ENCODE data around the gene SLC1A6. TPM values are rescaled to one million over a fixed set of nuclear protein-coding genes. Genes with fewer than 3 reads are reported as not detected.
A peak's percentile ranks its signal among the peaks of the same experiment; 100 is the strongest.
"Not testable (repeated sequence)": the region's sequence is repeated elsewhere in the genome, so short reads cannot be mapped to it uniquely, and the experiment has no call there.

Gene SLC1A6
- total RNA-seq, 1 experiment from 2014 or later = 0.15 TPM

GRCh38 chr19:15025217-15025616, 45.6 kb upstream of the SLC1A6 start:
- DNase-seq (ENCODE audit: low read depth, low spot score) (no peak), ATAC-seq (peak; percentile 71; the same call in 1 of the 2 replicates)
- intact Hi-C loops (cut with micrococcal nuclease; ENCODE audit: unreplicated experiment) (loop anchor here (10.0 kb wide), 1 partner anchor 110 kb away; no protein-coding TSS in a partner anchor), in situ Hi-C loops (cut with HindIII; ENCODE audit: low pct_unique_long_range_greater_than_20kb, low sequenced_read_pairs) (no loop called here)
- no peak overlapping the region for H3K27ac ChIP-seq (ENCODE audit: low read length)
- H3K9me3 ChIP-seq (ENCODE audit: control insufficient read depth, insufficient read depth, low read depth, low read length) = no peaks in the 10 kb centered on the region
- ChIA-PET POLR2A (interaction anchor here (0.7 kb wide), 1 partner anchor 23 kb away, joined by 7 read pairs; no protein-coding TSS in a partner anchor), CTCF (interaction anchor here (0.7 kb wide), 1 partner anchor 138 kb away, joined by 9 read pairs; no protein-coding TSS in a partner anchor)
- TF ChIP-seq TCF7L2 (IDR thresholded peaks at IDR 0.05; ENCODE audit: low read depth, low read length) = no peak
- no peak for TF ChIP-seq POLR2AphosphoS5 (IDR thresholded peaks at IDR 0.05; ENCODE audit: low read depth, low read length)
- TF ChIP-seq, protein P1, sequence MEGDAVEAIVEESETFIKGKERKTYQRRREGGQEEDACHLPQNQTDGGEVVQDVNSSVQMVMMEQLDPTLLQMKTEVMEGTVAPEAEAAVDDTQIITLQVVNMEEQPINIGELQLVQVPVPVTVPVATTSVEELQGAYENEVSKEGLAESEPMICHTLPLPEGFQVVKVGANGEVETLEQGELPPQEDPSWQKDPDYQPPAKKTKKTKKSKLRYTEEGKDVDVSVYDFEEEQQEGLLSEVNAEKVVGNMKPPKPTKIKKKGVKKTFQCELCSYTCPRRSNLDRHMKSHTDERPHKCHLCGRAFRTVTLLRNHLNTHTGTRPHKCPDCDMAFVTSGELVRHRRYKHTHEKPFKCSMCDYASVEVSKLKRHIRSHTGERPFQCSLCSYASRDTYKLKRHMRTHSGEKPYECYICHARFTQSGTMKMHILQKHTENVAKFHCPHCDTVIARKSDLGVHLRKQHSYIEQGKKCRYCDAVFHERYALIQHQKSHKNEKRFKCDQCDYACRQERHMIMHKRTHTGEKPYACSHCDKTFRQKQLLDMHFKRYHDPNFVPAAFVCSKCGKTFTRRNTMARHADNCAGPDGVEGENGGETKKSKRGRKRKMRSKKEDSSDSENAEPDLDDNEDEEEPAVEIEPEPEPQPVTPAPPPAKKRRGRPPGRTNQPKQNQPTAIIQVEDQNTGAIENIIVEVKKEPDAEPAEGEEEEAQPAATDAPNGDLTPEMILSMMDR (IDR thresholded peaks at IDR 0.05) = peak; percentile 65
- H3K4me3 ChIP-seq (ENCODE audit: low read depth in 2 of 2, low read length in 2 of 2) = no peak overlapping the region
- BruUV-seq (replicated peaks) = no TSS peak
- H3K27me3 ChIP-seq (ENCODE audit: control insufficient read depth, insufficient read depth, low read length) = no peaks in the 10 kb centered on the region
- H3K4me1 ChIP-seq (ENCODE audit: control insufficient read depth, insufficient read depth, low read length) = no peaks in the 10 kb centered on the region
- H3K36me3 ChIP-seq (ENCODE audit: control insufficient read depth, insufficient read depth, low read length) = no peaks in the 10 kb centered on the region

DNA sequence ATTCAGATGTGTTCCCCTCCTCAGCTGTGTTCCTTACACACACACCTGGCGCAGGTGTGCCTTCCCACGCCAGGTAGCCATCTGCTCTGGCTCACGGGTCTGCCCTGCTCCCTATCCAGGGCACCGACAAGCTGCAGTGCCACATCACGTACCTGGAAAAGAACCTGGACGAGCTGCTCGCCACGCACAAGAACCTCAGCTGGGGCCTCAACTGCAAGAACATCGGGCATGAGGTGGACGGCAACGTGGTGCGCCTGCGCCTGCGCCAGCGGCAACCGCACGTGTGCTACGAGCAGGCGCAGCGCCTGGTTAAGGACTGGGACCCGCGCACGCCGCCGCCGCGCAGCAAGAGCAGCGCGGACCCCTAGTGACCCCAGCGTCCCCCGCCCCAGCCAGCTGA, 43.1 kb upstream of the SLC1A6 start:
- BruUV-seq (replicated peaks) = no TSS peak

DNA sequence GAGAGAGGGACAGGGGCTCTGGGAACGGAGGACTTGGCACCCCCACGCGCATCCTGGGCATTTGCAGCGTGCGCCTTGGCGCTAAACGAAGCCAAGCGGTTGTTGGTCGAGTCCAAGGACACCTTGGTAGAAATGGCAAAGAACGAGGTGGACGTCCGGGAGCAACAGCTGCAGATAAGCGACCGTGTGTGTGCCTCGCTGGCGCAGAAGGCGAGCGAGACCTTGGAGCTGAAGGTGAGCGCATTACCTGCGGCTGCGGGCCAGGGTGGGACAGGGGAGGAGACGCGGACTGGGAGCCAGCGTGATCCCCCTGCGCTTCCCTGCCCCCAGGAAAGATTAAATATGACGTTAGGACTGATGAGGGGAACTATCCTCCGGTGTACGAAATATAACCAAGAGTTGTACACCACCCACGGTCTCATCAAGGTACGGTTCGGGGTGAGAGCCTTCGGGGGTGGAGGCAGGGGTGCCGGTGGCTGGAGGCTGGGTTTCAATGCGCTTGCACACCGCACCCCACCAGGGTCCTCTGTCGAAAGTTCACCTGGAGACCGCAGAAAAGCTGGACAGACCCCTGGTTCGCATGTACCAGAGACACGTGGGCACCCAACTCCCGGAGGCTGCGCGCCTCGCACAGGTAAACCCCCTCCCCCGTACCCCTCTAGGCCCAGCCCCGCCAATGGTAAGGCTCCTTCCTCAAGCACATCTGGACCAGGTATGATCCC, 41.8 kb upstream of the SLC1A6 start:
- H3K36me3 ChIP-seq (ENCODE audit: control insufficient read depth, insufficient read depth, low read length) = no peaks in the 10 kb centered on the region
- intact Hi-C loops (cut with micrococcal nuclease; ENCODE audit: unreplicated experiment) (loop anchor here (10.0 kb wide), 1 partner anchor 107 kb away; no protein-coding TSS in a partner anchor), in situ Hi-C loops (cut with HindIII; ENCODE audit: low pct_unique_long_range_greater_than_20kb, low sequenced_read_pairs) (no loop called here)
- H3K27ac ChIP-seq (ENCODE audit: low read length) = no peak overlapping the region
- no peak for TF ChIP-seq TCF7L2 (IDR thresholded peaks at IDR 0.05; ENCODE audit: low read depth, low read length)
- TF ChIP-seq, protein P2, sequence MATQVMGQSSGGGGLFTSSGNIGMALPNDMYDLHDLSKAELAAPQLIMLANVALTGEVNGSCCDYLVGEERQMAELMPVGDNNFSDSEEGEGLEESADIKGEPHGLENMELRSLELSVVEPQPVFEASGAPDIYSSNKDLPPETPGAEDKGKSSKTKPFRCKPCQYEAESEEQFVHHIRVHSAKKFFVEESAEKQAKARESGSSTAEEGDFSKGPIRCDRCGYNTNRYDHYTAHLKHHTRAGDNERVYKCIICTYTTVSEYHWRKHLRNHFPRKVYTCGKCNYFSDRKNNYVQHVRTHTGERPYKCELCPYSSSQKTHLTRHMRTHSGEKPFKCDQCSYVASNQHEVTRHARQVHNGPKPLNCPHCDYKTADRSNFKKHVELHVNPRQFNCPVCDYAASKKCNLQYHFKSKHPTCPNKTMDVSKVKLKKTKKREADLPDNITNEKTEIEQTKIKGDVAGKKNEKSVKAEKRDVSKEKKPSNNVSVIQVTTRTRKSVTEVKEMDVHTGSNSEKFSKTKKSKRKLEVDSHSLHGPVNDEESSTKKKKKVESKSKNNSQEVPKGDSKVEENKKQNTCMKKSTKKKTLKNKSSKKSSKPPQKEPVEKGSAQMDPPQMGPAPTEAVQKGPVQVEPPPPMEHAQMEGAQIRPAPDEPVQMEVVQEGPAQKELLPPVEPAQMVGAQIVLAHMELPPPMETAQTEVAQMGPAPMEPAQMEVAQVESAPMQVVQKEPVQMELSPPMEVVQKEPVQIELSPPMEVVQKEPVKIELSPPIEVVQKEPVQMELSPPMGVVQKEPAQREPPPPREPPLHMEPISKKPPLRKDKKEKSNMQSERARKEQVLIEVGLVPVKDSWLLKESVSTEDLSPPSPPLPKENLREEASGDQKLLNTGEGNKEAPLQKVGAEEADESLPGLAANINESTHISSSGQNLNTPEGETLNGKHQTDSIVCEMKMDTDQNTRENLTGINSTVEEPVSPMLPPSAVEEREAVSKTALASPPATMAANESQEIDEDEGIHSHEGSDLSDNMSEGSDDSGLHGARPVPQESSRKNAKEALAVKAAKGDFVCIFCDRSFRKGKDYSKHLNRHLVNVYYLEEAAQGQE (IDR thresholded peaks at IDR 0.05; ENCODE audit: insufficient read depth in 1 of 2, low read depth in 2 of 2, low read length in 1 of 2) = no peak
- TF ChIP-seq POLR2AphosphoS5 (IDR thresholded peaks at IDR 0.05; ENCODE audit: low read depth, low read length) = no peak
- TF ChIP-seq, protein P1 (IDR thresholded peaks at IDR 0.05) = no peak
- no peak for TF ChIP-seq SIN3A (IDR thresholded peaks at IDR 0.05; ENCODE audit: borderline replicate concordance, insufficient read depth, low read depth, low read length)
- no peaks in the 10 kb centered on the region for H3K4me1 ChIP-seq (ENCODE audit: control insufficient read depth, insufficient read depth, low read length)
- no peaks in the 10 kb centered on the region; the same call in 1 of the 2 replicates for H3K27me3 ChIP-seq (ENCODE audit: control insufficient read depth, insufficient read depth, low read length)
- ChIA-PET POLR2A (no interaction called here), CTCF (no interaction called here)
- no peak overlapping the region for H3K4me3 ChIP-seq (ENCODE audit: low read depth in 2 of 2, low read length in 2 of 2)
- no peak for ATAC-seq
- no peaks in the 10 kb centered on the region for H3K9me3 ChIP-seq (ENCODE audit: control insufficient read depth, insufficient read depth, low read depth, low read length)
- no peak for DNase-seq (ENCODE audit: low read depth, low spot score)
- no TSS peak for BruUV-seq (replicated peaks)

More for the DNA sequence above, 43.1 kb upstream of the SLC1A6 start:
- TF ChIP-seq POLR2AphosphoS5 (IDR thresholded peaks at IDR 0.05; ENCODE audit: low read depth, low read length) = no peak
- TF ChIP-seq, protein P1 (IDR thresholded peaks at IDR 0.05) = no peak
- DNase-seq (ENCODE audit: low read depth, low spot score) (no peak), ATAC-seq (no peak)
- no peaks in the 10 kb centered on the region for H3K9me3 ChIP-seq (ENCODE audit: control insufficient read depth, insufficient read depth, low read depth, low read length)
- intact Hi-C loops (cut with micrococcal nuclease; ENCODE audit: unreplicated experiment) (loop anchor here (10.0 kb wide), 1 partner anchor 108 kb away; no protein-coding TSS in a partner anchor), in situ Hi-C loops (cut with HindIII; ENCODE audit: low pct_unique_long_range_greater_than_20kb, low sequenced_read_pairs) (no loop called here)
- no peaks in the 10 kb centered on the region for H3K27me3 ChIP-seq (ENCODE audit: control insufficient read depth, insufficient read depth, low read length)
- CTCF ChIA-PET = no interaction called here
- H3K27ac ChIP-seq (ENCODE audit: low read length) = no peak overlapping the region
- H3K4me1 ChIP-seq (ENCODE audit: control insufficient read depth, insufficient read depth, low read length) = no peaks in the 10 kb centered on the region
- no peak overlapping the region for H3K4me3 ChIP-seq (ENCODE audit: low read depth in 2 of 2, low read length in 2 of 2)
- no peaks in the 10 kb centered on the region for H3K36me3 ChIP-seq (ENCODE audit: control insufficient read depth, insufficient read depth, low read length)
- POLR2A ChIA-PET = no interaction called here

- in situ Hi-C loops (cut with HindIII; ENCODE audit: low pct_unique_long_range_greater_than_20kb, low sequenced_read_pairs); POLR2A ChIA-PET; CTCF ChIA-PET: not testable (repeated sequence)
These were observed 39.2 kb upstream of the SLC1A6 start for GRCh38 chr19:15018836-15019235.

More at GRCh38 chr19:15018836-15019235, 39.2 kb upstream of the SLC1A6 start:
- H3K27ac ChIP-seq (ENCODE audit: low read length); H3K36me3 ChIP-seq (ENCODE audit: control insufficient read depth, insufficient read depth, low read length); ATAC-seq; BruUV-seq (replicated peaks); H3K4me1 ChIP-seq (ENCODE audit: control insufficient read depth, insufficient read depth, low read length); H3K4me3 ChIP-seq (ENCODE audit: low read depth in 2 of 2, low read length in 2 of 2); intact Hi-C loops (cut with micrococcal nuclease; ENCODE audit: unreplicated experiment); H3K9me3 ChIP-seq (ENCODE audit: control insufficient read depth, insufficient read depth, low read depth, low read length); DNase-seq (ENCODE audit: low read depth, low spot score); H3K27me3 ChIP-seq (ENCODE audit: control insufficient read depth, insufficient read depth, low read length): not testable (repeated sequence)

Measured in Panc1 (cell line).